HG02759 (cell line): ENCODE results near the gene ZNF296.
"Not testable (repeated sequence)": the region's sequence is repeated elsewhere in the genome, so short reads cannot be mapped to it uniquely, and the experiment has no call there.

ENCODE experiments used
- ATAC-seq: cut with Tn5 transposase; IDR thresholded peaks from one replicate; pipeline ENCODE4 v1.9.1; 2021; ENCODE audit warnings: mild to moderate bottlenecking, moderate library complexity; ENCODE audit not compliant: unreplicated experiment

ZNF296 gene

DNA sequence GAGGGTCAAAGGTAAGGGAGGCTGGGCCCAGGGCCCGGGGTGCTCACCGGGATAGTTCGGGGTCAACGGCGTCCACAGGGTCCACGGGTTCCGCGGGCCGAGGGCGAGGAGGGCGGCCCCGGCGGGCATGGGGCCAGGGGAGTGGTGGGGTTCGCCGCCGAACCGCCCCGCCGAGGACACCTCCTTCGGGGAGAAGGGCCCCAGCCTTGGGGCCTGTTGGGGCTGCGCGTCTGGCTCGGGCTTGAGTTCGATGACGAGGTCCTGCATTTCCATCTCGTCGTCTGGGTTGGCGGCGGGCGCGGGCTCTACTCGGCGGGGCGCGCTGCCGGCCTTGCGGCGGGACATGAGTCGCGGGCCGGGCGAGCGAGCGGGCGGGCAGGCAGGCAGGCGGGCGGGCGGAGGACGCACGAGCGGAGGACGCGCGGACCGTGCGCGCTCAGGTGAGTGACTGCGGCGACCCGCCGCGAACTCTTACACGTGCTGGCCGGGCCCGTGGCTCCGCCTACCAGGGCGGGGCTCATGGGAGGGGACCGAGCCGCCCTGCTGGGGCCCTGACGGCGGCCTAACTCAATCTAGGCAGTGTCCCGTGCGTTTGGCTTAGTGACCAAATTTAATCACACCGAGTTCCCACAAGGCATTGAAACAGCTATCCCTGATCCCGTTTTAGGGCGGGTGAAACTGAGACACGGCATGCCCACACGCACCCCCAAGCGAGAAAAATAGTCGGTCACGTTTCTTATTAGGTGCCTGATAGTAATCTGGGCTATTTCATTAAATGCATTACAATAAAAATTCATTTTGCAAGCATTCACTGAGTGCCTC is at the start of gene ZNF296:
TSS of gene ZNF296 (minus strand) at position 450 of the 822 bp plus-strand sequence. CDS start at position 345, 105 bp downstream.
- ATAC-seq = peak; percentile 52

DNA sequence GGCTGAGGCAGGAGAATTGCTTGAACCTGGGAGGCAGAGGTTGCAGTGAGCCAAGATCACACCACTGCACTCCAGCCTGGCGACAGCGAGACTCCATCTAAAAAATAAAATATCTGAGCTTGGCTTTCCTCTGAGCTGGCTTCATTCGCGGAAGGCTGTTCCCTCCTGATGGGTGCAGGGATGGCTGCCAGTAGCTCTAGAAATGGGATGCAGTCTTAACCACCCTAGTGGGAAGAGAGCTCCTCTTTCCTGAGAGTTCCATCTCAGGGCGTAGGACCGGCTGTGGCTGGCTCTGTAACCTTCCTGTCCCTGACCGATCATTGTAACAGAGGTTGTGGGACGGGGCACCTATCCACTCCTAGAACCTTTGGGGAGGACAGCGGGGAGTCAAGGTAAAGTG is 49.1 kb upstream of the ZNF296 start:
- ATAC-seq = no peak

DNA sequence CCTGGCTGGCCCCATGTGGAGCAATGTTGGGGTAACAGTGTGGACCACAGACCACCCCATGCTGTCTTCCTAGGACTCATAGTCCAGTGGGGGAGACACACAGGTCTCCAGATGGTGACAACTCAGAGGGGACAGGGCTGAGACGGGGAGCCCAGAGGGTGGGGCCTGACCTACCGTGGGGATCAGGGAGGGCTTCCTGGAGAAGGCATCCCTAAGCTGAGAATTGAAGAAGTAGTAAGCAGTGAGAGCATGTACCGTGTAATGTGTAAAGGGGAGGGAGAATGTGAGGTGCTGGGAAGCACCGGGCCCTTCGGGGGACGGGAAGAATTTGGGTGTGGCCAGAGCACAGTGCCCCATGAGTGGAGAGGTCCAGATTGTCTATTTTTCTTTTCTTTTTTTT is 47.7 kb upstream of the ZNF296 start:
- no peak for ATAC-seq

DNA sequence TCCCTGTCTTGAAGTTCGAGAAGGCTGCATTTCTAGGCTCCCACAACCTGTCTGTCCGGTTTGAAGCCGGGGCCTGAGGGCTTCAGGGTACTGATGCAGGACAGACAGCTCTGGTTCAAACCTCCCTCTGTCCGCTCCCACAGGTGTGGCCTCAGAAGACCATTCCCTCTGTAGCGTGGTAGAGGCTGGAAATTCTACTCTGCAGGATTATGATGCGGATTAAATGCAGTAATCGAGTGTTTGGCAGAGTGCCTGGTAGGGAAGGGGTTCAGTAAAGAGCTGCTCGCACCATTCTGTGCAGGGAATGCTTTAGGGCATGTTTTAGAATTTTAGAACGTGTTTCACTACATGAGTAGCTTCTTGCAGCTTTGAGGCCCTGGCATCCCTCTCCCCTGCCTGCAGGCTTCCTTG is 47.2 kb upstream of the ZNF296 start:
- no peak for ATAC-seq

DNA sequence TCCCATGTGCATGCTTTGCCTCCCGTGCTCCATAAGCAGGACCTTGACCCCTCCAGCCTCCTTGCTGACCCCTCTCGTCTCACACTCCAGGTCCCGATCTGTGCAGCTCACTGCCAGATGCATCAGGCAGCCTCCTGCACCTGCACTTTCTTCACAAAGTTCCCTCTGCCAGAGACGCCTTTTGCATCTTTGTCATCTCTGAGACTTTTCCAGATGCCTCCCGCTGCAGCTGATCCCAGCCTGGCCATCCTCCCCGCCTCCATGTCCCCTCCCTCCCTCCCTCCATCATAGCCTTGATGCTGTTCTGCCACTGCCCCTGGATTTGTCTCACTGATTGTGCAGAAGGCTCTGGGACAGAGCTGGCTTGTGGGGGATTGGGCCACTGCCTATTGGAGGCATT is 46.6 kb upstream of the ZNF296 start:
- ATAC-seq = no peak

DNA sequence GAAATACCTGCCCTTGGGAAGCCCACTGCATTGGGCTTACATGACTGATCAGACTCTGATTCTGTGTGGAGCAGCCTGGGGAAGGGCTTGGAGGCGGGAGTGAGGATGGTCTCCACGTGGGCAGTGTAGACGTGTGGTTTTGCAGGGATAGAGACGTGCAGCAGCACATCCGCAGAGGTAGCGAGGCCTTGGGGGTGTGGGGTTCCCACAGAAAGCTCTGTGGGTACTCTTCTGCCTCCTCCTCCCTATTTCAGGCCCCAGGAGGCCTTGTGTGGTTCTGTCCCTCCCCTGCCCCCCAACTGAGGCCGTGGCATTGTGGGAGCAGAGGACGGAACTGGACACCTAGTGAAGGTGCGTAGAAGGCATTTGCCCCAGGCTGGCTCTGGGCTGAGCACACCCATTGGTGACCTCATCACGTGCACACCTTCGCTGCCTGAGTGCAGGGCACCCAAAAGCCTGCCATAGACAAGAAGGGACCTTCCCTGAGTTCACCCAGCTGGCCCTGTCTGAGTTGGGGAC is 45.6 kb upstream of the ZNF296 start:
- ATAC-seq = no peak

DNA sequence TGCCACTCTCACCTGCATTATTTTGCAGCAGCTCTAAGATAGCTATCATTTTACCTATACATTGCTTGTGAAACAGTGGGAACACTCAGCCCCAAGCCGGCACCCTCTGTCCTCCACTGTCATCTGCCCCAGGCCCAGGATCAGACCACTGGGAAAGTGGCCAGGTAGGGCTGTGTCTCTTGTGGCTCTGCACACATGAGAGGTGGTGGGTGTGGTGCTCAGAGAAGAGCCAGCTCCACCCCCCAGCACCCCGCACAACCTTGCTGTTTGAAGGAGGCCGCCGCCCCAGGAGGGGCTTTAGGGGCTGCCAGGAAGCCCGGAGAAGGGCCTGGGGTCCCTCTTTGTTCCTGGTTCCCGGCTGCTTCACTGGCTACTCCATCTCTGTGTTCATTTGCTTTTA is 43.3 kb upstream of the ZNF296 start:
- no peak for ATAC-seq

DNA sequence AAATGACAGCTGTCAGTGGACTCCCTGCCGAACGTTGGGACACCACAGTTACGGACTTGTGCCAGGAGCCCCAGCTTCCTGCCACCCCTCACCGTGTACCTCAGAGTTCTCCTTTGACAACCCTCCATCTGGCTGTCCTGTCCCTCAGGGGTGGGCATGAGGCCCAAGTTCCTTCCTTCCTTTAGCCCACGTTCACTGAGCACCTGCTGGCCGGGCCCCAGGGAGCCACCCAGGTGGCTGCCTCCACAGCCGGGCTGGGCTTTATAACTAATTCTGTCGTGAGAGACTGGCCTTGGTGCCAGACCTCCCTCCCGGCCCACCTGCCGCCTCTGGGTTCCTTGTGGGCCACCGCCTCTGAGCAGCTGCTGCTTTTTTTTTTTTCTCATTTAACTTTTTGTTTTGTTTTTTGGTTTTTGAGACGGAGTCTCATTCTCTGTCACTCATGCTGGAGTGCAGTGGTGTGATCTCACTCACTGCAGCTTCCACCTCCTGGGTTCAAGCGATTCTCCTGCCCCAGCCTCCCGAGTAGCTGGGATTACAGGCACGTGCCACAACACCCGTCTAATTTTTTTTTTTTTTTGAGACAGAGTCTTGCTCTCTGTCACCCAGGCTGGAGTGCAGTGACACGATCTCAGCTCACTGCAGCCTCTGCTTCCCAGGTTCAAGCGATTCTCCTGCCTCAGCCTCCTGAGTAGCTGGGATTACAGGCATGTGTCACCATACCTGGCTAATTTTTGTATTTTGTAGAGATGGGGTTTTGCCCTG is 42.5 kb upstream of the ZNF296 start:
- peak; percentile 54 for ATAC-seq

DNA sequence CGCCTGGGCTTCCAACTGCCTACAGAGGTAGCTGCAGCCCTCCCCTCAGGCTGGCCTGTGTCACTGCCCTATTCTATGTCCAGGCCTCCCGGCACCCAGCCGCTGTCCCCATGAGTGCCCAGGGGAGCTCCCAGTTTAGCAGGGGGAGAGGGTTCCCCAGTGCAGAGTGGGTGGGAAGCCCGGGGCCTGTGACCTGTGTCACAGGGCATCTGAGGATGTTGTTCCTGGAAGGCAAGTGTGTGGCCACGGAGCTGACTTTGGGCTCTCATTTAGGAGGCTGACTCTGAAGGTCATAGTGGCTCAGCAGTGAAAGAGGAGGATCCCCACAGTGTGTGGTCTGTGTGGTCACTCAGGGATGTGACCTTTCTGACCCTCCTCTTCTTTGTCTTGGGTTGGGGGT is 41.8 kb upstream of the ZNF296 start:
- ATAC-seq = no peak

DNA sequence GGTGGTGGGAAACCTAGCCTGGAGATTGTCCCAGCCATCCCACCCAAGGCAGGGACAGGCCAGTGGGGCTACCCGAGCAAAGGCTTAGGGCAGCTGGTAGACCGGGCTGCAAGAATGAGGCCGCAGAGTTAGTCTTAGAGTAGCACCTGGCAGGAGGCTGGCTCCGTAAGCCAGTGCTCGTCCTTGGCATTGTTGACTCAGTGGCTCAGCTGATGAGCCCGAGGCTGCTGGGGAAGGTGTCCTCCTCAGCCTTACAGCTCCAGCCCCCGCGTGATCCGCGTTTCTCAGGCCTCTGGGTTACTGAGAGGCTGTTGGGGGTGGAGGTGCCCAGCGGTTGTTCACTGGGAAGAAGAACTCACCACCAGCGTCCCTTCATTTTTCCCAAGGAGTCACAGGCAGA is 41.4 kb upstream of the ZNF296 start:
- ATAC-seq = no peak

DNA sequence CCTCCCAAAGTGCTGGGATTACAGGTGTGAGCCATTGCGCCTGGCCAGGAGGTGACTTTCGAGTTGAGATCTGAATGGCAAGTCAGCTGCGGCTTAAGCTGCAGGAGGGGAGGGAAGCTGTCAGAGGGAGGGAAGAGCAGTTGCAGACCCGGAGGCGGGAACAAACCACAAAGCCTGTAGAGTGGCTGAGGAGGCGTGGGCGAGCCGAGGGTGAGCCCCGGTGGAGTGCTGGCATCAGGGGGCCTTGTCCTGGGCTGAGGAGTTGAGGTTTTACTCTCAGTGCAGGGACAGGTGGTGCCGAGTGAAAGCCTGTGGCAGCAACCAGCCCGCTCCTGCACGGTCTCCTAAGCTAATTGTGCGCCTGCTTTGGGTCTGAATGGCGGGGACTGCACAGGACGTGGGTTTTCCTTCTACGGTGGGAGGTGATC is 40.9 kb upstream of the ZNF296 start:
- no peak for ATAC-seq

DNA sequence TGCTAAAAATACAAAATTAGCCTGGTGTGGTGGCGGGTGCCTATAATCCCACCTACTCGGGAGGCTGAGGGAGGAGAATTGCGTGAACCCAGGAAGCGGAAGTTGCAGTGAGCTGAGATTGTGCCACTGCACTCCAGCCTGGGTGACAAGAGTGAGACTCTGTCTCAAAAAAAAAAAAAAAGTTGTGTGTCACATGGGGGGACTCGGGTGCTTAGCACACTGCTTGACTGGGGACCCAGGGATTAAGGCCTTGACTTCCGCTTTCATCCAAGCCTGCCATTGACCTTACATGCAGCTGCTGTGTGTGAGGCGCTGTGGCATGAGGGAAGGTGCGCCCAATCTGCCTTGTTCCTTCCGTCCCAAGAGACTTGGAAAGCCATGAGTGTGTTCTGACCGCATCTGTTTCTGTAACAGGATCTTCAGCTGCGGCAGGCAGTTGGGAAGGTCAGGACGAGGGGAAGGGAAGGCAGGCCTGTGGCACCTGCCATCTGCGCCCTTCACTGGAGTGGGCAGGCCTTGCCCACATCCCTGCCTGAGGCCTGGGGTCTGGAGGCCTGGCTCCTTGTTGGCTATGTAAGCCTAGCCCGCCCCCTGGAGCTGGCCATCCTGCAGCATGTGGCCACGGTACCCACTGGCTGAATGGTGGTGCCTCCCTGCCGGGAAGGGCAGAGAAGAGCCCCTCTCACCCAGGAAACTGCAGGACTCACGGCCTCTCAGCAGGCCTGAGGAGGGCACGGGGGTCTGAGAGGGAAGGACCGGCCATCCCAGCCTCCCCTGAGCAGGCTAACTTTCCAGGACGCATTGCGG is 39.7 kb upstream of the ZNF296 start:
- no peak for ATAC-seq

DNA sequence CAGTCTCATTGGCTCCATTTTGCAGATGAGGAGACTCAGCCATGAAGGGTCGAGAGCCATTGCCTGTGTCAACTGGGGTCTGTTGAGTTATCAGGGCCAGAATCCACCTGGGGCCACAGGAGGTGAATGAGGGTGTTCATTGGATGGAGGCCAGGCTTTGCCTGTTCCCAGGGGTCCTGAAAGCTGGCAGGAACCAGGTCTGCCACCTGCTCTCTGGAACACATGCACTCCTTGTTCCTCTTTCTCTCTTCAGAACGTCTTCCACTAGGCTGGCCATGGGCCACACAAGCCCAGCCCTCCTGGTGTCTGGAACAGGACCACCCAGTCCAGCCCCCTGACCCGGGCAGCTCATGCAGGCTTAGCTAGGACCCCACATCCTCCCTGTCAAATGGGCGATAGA is 37.8 kb upstream of the ZNF296 start:
- no peak for ATAC-seq

DNA sequence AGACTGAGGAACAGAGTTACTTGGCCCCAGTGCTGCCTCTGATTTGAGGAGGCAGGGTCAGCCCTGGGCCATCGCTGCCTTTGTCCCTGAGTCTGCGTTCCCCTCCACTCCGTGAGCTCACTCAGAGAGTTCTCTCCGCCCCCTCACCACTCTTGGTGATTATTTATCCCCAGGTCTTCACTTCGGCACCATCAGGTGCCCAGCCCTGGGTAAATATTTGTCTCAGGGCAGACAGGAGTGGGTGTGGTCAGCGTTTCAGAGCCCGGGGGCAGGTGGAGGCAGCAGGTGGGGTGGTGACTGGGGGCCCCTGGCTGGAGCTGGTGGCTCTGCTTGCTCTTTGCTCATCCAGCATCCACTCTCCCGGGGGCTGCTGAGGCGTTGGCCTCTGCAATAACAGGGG is 37.4 kb upstream of the ZNF296 start:
- ATAC-seq = no peak

DNA sequence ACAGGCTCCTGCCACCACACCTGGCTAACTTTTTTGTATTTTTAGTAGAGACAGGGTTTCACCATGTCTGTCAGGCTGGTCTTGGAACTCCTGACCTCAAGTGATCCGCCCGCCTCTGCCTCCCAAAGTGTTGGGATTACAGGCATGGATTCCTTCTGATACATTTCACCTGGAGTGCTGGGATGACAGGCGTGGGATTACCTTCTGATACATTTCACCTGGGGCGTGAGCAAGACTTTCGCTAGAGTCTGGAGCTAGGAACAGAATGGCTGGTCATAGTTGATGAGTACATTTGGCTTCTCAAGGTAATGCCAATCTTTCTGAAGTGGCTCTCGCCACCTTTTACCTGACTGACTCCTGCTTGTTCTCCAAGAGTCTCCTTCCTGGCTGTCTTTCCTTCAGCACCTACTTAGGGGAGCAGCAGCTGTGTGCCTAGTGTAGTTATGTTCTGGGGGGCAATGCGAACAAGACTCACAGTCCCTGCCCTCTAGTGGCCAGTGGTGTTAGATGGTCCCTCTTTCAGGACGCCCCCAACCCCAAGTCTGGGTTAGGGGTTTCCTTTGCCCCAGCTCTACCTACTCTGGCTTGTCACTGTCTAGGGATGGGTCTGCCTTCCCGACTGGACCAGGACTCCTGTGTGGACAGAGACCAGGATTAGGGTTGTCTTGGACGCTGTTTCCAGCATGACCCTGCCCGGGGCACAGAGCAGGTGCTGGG is 36.0 kb upstream of the ZNF296 start:
- no peak for ATAC-seq

DNA sequence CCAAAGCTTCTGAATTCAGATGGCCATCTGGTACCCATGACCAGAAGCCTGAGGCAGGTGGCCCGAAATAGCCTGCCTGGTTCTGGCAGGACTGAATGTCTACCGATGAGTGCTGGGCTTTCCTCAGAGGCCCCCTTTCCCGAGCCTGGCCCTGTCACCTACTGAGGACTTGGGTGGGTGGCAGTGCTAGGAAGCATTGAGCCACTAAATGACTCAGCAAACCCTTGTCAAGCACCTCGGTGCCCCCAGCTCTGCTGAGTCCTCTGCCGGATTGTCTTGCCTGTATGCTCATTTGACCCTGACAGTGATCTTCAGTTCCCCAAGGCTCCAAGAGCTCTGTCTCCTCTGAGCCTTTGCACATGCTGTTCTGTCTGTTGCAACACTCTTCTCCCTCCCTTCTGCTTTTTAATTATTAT is 34.6 kb upstream of the ZNF296 start:
- no peak for ATAC-seq

DNA sequence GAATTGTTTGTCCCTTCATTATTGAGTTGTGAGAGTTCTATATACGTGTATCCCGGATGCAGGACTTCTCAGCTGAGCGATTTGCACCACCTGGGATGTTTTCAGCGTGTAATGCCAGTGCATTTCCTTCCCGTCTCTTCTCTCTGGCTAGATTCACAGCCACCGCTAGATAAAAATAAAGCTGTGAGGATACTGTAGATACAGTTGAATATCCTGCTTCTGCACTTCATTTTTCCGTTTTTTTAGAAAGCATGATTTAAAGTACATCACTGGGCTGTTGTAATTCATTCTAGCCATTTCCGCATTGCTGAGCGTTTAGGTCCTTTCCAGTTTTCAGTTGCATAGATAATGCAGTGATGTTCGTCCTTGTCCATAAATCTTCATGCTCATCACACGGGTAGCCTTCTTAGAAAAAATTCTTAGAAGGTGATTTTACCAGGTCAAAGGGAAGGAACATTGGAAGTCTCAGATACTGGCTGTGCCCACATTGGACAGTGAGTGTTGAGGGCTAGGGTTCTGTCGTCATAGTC is 31.4 kb upstream of the ZNF296 start:
- ATAC-seq = no peak

DNA sequence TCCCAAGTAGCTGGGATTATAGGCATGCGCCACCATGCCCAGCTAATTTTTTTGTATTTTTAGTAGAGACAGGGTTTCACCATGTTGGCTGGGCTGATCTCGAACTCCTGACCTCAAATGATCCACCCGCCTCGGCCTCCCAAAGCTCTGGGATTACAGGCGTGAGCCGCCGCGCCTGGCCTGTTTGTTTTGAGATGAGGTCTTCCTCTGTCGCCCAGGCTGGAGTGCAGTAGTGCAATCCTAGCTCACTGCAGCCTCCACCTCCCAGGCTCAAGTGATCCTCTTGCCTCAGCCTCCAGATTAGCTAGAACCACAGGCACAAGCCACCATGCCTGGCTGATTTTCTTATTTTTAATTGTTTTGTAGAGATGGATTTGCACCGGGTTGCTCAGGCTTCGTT is 30.1 kb upstream of the ZNF296 start:
- not testable (repeated sequence) for ATAC-seq

DNA sequence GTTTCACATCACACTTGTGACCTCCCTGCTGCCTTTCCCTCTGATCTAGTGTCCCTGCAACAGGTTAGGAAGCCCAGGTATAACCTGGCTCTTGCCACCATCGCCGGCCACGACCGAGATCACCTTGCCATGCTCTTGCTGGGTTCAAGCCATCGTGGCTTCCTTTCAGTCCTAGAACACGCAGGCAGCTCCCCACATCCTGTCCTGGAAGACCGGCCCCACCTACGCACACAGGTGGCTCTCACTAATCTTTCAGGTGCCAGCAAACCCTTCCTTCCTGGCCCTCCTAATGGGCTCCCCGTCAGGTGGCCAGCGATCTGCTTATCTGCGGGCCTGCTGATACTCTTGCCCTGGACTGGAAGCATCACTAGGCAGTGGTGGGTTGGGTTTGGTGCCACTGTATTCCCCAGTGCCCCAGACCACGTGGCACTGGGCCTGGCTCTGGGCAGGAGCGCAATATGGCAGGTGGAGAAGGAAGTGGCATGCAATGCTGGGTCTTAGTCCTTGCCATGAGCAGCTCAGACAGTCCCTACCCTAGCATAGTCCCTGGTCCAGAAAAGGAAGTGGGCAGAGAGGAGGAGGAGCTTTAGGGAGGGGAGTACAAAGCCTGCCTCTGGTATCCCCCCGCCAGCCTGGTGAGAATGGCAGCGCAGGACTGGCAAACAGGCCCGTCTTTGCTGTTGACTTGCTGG is 28.5 kb upstream of the ZNF296 start:
- no peak for ATAC-seq
